ENCODE data around the gene RHBG.

RHBG gene

DNA sequence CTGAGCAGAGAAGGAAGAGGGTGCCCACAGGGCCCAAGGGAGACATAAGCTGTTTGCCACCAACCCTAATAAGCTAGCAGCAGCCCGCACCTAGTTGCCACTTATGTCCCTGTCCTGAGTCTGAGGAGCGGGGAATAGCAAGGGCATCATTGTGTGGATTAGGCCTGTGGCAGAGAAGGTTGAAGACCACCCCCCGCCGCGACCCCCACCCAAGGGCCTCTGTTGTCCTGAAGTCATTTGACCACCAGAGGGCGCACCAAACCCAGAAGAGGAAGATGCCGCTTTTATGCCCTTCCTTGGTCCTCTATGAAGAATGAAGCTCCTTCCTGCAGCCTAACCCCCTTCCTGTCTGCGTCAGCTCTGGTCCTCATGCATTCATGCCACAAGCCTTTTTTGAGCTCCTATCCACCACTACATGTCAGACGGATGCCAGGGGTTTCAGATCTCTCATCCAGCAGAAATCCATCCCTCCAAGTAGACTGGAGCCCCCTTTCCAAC, 16.6 kb downstream of the RHBG start:
- no peak overlapping the region for H3K4me3 ChIP-seq (ENCODE audit: low read depth, low read length)

GRCh38 chr1:156386134-156386901, 17.3 kb downstream of the RHBG start:
- no peak overlapping the region for H3K4me3 ChIP-seq (ENCODE audit: low read depth, low read length)

DNA sequence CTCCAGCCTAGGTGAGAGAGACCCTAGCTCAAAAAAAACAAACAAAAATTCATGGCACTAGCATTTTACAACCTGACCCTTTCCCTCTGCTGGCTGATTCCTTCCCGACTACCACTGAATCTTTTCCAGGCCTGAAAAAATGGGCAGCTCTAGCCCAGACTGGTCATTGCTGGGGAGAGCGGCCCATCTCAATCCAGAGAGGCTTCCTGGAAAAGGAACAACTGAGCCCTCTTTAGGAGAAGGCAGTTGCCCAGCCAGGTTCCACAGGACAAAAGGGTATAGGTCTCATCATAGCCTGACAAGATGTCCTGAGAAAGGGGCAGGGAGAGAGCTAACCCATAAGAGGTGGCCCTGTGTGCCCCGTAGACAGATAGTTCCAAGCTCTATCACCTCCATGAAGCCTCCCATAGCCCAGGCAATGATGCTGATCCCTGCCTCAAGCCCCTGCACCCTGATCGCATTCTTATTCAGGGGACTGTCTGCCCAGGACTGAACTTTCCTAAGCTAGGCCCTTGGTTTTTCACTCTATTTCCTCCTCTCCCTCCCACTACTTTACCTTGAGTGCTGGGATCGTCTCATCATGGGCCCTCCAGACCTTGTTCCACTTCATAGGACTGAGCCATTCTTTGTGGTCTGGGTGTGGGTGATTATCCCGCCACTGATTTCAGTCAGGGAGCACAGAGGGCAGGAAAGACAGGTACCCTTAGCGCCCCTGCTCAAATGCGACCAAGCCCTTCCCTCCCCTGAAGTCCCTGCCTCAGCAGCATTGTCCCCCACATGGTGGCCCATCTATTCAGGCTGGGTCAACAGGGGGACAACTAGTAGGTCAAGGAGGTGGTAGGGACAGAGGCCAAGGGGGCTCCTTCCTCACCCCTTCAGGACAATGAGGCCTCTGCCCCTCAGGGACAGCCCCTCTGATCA, 18.2 kb downstream of the RHBG start:
- H3K4me3 ChIP-seq (ENCODE audit: low read depth, low read length) = no peak overlapping the region

GRCh38 chr1:156387870-156388173, 18.8 kb downstream of the RHBG start:
- no peak overlapping the region for H3K4me3 ChIP-seq (ENCODE audit: low read depth, low read length)

DNA sequence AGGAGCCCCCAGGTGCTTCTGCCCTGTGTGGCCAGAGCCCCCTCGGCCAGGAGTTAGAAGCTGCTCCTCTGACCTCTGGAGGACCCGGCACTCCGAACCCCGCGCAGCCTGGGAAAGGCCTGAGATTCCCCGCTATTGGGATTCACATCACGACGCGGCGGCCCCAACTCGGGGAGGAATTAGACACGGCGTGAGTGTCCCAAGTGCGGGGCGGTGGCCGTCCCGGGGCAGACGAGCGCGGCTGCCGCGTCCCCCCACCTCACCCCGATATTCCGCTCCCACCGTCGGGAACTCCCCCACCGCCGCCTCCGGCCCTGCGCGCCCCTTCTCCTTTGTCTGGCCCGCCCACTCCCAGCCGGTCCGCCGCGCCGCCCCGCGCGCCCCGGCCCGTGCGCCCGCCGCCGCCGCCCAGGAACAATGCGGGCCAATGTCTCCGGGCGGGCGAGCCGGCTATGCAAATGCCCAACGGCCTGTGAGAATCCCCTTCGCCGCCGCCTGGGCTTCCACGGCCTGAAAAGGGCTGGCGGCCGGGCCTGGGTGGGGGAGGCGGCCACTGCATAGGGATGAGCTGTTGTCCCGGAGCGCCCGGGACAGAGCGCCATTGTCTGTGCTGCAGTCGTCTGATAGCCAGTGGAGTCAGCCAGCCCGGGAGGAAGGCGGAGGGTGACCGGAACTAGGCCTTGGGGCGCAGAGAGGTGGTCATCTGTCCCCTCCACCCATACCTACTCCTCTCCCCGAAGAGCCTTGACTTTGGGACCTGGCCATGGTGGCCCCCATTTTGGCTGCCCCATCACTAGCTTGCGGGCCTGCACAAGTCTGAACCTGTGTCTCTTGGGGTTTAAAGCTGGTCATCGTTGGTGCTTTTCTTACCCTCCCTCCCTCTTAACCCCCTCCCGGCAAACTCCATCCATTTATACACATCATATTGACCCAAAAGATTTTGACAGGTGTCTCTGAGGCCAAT, 19.4 kb downstream of the RHBG start:
- peak overlapping the region; percentile 24 for H3K4me3 ChIP-seq (ENCODE audit: low read depth, low read length)

GRCh38 chr1:156389311-156389710, 20.3 kb downstream of the RHBG start:
- no peak overlapping the region for H3K4me3 ChIP-seq (ENCODE audit: low read depth, low read length)

DNA sequence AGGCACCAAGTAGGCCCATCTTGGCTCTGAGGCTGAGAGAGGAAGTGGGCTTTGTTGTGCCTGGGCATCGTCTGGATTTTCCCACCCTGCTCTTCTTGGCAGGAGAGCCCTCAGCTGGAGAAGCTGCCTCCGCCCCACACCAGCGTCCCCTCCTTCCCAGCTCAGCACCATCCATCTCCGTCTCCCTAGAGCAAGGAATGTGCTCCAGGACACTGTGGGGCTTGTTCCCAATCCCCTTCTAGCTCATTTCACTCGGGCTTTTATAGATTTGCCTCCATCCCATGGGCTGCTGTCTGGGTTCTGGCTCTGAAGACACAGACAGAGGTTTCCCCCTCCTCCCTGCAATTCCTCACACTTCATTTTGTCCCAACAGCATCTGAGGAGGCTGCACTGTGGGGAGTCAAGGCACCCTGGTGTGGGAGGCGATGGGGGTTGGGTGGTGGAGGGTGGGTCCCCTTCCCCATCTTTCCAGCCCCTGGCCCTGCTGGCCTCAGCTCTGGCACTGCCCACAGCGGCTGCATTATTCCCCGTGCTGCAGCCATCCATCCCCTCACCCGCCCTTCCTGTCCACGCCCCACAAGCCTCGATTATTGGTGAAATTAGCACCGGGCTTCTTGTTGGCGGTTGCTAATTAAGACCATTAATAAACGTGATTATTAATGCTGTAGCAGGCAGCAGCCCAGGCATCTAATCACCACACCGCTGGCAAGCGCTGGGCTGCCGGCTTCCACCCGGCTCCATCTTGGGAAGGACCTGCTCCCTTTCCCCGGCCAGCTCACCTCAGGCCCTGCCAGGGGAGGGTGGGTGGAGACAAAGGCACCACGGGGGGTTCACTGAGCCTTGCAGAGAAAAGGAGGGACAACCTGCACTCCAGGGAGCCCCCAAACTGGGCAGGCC, 21.7 kb downstream of the RHBG start:
- no peak overlapping the region for H3K4me3 ChIP-seq (ENCODE audit: low read depth, low read length)

GRCh38 chr1:156391366-156391677, 22.3 kb downstream of the RHBG start:
- H3K4me3 ChIP-seq (ENCODE audit: low read depth, low read length) = no peak overlapping the region

GRCh38 chr1:156391701-156392100, 22.7 kb downstream of the RHBG start:
- no peak overlapping the region for H3K4me3 ChIP-seq (ENCODE audit: low read depth, low read length)

DNA sequence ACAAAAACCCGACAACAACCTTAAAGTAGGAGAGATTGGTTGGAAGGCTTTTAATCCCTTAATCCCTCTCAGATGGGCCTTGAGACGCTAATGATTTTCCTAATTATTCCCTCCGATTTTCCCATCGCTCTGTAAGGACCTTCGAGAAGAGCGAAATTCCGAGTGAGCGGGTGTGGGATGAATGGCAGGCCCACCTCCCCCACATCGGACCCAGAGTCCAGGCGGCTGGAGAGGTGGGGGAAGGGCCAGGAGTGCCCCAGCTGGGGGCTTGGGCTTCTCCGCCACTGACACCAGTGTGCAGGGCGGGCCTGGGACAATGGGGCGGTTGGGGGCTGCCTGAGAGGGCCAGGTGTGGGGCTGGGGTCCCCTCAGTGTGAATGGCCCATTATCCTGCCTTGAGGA, 23.4 kb downstream of the RHBG start:
- H3K4me3 ChIP-seq (ENCODE audit: low read depth, low read length) = no peak overlapping the region

GRCh38 chr1:156393095-156393494, 24.1 kb downstream of the RHBG start:
- no peak overlapping the region for H3K4me3 ChIP-seq (ENCODE audit: low read depth, low read length)

GRCh38 chr1:156394082-156394481, 25.1 kb downstream of the RHBG start:
- no peak overlapping the region for H3K4me3 ChIP-seq (ENCODE audit: low read depth, low read length)

GRCh38 chr1:156394835-156395461, 25.9 kb downstream of the RHBG start:
- H3K4me3 ChIP-seq (ENCODE audit: low read depth, low read length) = no peak overlapping the region

DNA sequence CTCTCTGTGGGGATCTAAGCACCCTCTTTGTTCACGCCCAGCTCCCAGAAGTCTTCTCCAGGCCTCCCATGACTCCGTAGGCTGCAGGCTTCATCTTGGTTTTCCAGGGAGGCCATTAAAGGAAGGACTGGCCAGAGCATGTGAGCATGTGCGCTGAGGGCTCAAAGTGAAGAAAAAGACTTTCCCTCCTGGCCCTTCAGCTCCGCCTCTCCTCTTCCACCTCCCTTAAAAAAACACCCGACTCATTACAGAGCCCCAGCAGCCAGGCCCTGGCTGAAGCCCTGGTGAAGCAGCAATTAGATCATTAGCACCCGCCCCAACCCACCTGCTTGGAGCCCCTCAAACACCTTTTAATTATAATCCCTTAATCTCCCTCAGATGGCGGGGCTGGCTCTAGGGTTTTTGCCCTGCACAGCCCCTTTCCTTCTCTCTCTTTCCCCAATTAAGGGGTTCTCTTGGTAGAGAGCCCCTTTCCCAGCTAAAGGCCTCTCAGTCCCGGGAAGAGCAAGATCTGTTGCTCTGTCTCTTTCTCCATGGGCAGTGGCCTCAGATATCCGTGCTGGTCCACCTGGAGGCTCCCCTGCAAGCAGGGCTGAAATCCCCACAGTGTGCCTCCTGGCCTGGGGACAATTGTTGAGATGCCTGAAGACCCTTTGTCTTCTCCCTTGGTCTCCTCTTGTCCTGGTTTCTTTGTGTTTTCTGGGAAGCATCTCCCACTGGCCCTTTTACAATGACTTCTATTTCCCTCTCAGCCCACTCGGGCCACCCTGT, 30.5 kb downstream of the RHBG start:
- no peak overlapping the region for H3K4me3 ChIP-seq (ENCODE audit: low read depth, low read length)

GRCh38 chr1:156400191-156400935, 31.4 kb downstream of the RHBG start:
- no peak overlapping the region for H3K4me3 ChIP-seq (ENCODE audit: low read depth, low read length)

GRCh38 chr1:156401041-156401574, 32.1 kb downstream of the RHBG start:
- H3K4me3 ChIP-seq (ENCODE audit: low read depth, low read length) = no peak overlapping the region

DNA sequence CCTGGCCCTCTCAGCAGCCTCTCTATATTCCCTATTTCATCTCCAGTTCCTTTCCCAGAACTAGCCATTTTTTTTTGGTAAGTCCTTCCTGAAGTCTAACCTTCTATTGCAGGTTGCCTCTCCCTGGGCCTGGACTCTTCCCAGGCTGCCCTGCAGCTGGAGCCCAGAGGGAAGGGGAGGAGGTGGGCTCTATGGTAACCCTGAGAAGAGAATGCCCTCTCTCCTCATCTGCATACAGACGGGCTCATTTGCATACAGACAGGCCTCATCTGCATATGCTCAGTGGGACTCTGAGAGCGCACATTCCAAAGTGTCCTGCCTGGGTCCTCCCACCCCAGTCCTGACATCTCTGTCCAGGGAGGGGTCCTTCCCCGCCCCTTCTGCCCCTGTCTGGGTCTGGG, 32.7 kb downstream of the RHBG start:
- H3K4me3 ChIP-seq (ENCODE audit: low read depth, low read length) = no peak overlapping the region
